Measurements from ENCODE around the gene ZBTB45.

The ZBTB45 gene

GRCh38 chr19:58538257-58539168 is 18.9 kb upstream of the ZBTB45 start:
- peak; percentile 22 to 51 for DNase-seq

GRCh38 chr19:58536852-58537798 is 17.5 kb upstream of the ZBTB45 start:
- DNase-seq = no peak

GRCh38 chr19:58535857-58536256 is 16.2 kb upstream of the ZBTB45 start:
- no peak for DNase-seq

GRCh38 chr19:58531034-58531840 is 11.6 kb upstream of the ZBTB45 start:
- DNase-seq = no peak

GRCh38 chr19:58529405-58529804 is 9.8 kb upstream of the ZBTB45 start:
- DNase-seq = no peak

- no peak for DNase-seq
These were observed 3.1 kb upstream of the ZBTB45 start for GRCh38 chr19:58522709-58523108.

- DNase-seq = no peak
These were observed 2.0 kb upstream of the ZBTB45 start for GRCh38 chr19:58521651-58522050.

- no peak for DNase-seq
These were observed 618 bp upstream of the ZBTB45 start for GRCh38 chr19:58520257-58520599.

GRCh38 chr19:58519087-58519354 is 589 bp downstream of the ZBTB45 start:
- DNase-seq = peak; percentile 43 to 56

GRCh38 chr19:58518256-58519086 is 1.1 kb downstream of the ZBTB45 start:
- no peak for DNase-seq

- no peak for DNase-seq
These were observed 2.4 kb downstream of the ZBTB45 start for GRCh38 chr19:58516964-58517833.

GRCh38 chr19:58516246-58516836 is 3.3 kb downstream of the ZBTB45 start:
- DNase-seq = no peak

- no peak for DNase-seq
These were observed 4.4 kb downstream of the ZBTB45 start for GRCh38 chr19:58515259-58515658.

GRCh38 chr19:58514564-58515022 is 5.0 kb downstream of the ZBTB45 start:
- no peak for DNase-seq

- DNase-seq = peak; percentile 92 to 95
These were observed 5.7 kb downstream of the ZBTB45 start for GRCh38 chr19:58513694-58514563.

- DNase-seq = no peak
These were observed 6.4 kb downstream of the ZBTB45 start for GRCh38 chr19:58513213-58513693.

- DNase-seq = no peak
These were observed 8.0 kb downstream of the ZBTB45 start, which contains the start of gene SLC27A5 for GRCh38 chr19:58511353-58512208. SLC27A5 (minus strand) TSS chr19:58511992; CDS start chr19:58511955, 37 bp downstream.

Data from CD4-positive, alpha-beta T cell treated with Interferon alpha-2 for 1 hour (primary cell).